Measurements from ENCODE around the gene PCDH9.

DNA sequence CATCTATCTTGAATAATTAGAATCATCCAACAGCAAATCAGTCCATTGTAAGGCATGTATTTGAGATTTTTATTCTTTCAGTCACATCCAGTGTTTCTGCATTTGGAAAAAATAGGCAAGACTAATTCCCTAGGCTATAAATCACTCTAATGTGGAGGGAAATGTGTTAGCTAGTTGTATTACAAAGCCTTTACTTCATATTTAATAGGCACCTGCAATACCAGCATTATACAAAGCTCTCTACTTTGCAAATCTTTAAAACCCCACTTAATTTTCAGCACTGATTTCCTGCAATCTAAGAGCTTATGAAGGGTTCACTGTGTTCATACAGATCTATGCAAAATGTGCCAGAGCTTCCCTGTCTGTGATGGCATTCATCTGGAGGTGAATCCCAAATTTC, 12.3 kb downstream of the PCDH9 start:
- TF ChIP-seq, protein P1, sequence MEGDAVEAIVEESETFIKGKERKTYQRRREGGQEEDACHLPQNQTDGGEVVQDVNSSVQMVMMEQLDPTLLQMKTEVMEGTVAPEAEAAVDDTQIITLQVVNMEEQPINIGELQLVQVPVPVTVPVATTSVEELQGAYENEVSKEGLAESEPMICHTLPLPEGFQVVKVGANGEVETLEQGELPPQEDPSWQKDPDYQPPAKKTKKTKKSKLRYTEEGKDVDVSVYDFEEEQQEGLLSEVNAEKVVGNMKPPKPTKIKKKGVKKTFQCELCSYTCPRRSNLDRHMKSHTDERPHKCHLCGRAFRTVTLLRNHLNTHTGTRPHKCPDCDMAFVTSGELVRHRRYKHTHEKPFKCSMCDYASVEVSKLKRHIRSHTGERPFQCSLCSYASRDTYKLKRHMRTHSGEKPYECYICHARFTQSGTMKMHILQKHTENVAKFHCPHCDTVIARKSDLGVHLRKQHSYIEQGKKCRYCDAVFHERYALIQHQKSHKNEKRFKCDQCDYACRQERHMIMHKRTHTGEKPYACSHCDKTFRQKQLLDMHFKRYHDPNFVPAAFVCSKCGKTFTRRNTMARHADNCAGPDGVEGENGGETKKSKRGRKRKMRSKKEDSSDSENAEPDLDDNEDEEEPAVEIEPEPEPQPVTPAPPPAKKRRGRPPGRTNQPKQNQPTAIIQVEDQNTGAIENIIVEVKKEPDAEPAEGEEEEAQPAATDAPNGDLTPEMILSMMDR (IDR thresholded peaks at IDR 0.05): no peak
- TF ChIP-seq POLR2AphosphoS5 (IDR thresholded peaks at IDR 0.05): no peak
- no peak for TF ChIP-seq POLR2A (IDR thresholded peaks at IDR 0.05)
- no peak for TF ChIP-seq EP300 (IDR thresholded peaks at IDR 0.05)
